ENCODE results near the gene RPL9.
"Not testable (repeated sequence)": the region's sequence is repeated elsewhere in the genome, so short reads cannot be mapped to it uniquely, and the experiment has no call there.

The RPL9 gene

GRCh38 chr4:39464886-39465501 is 6.3 kb upstream of the RPL9 start:
- no peak for DNase-seq

- not testable (repeated sequence) for DNase-seq
Observed at GRCh38 chr4:39458161-39458504, 589 bp downstream of the RPL9 start.

DNA sequence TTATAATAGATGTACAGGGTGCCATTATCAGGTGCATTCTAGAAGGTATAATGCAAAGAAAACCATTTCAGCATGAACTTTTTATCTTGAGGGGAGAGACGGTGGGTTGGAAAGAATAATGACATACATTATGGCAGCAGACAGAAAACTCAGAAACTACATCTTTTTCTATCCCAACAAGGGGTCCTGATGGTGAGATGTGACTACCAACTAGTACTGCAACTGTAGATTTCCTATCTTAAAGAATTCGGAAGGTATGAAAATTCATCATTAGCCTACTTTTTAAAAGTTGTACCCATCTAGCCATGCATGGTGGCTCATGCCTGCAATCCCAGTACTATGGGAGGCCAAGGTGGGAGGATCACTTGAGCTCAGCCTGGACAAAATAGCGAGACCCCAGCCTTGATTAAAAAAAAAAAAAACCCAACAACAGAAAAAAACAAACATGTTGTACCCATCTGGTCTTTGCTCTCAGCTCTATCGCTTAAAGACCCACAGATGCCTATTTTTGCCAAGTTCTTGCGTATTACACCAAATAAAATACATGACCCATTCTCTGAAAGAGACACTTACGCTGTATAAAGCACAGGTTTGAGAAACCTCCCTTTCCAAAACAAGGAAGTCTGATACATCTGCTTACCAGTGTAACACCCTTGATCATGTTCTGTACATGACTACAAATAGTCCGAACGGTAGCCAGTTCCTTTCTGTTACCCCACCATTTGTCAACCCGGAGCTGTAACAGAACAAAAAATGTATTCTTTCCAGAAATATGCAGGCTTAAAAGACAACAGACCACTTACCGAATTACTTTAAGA is 1.6 kb downstream of the RPL9 start:
- DNase-seq = no peak

DNA sequence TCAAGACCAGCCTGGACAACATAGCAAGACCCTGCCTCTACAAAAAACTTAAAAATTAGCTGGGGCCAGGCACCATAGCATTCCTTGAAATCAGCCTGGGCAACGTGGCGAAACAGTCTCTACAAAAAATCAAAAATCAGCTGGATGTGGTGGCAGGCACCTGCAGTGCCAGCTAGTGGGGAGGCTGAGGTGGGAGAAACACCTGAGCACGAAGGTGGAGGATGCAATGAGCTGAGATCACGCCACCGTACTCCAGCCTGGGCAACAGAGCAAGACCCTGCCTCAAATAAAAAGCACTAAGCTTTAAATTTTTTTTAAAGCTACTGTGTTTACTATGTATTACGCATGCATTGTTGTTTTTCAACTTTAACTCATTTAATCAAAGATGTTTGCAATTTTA is 3.2 kb downstream of the RPL9 start:
- DNase-seq = no peak

GRCh38 chr4:39453738-39454137 is 5.0 kb downstream of the RPL9 start:
- DNase-seq = no peak

GRCh38 chr4:39452860-39453587 is 5.7 kb downstream of the RPL9 start:
- DNase-seq = no peak

- DNase-seq = no peak
Observed at GRCh38 chr4:39452153-39452859, 6.4 kb downstream of the RPL9 start.

GRCh38 chr4:39451423-39452023 is 7.2 kb downstream of the RPL9 start:
- no peak for DNase-seq

GRCh38 chr4:39450618-39451017 is 8.1 kb downstream of the RPL9 start:
- no peak for DNase-seq

GRCh38 chr4:39446842-39447573 is 11.7 kb downstream of the RPL9 start:
- DNase-seq = no peak

- no peak for DNase-seq
Observed at GRCh38 chr4:39446483-39446841, 12.3 kb downstream of the RPL9 start.

GRCh38 chr4:39442998-39443397 is 15.7 kb downstream of the RPL9 start:
- DNase-seq = no peak

- no peak for DNase-seq
Observed at GRCh38 chr4:39441593-39441992, 17.1 kb downstream of the RPL9 start.

DNA sequence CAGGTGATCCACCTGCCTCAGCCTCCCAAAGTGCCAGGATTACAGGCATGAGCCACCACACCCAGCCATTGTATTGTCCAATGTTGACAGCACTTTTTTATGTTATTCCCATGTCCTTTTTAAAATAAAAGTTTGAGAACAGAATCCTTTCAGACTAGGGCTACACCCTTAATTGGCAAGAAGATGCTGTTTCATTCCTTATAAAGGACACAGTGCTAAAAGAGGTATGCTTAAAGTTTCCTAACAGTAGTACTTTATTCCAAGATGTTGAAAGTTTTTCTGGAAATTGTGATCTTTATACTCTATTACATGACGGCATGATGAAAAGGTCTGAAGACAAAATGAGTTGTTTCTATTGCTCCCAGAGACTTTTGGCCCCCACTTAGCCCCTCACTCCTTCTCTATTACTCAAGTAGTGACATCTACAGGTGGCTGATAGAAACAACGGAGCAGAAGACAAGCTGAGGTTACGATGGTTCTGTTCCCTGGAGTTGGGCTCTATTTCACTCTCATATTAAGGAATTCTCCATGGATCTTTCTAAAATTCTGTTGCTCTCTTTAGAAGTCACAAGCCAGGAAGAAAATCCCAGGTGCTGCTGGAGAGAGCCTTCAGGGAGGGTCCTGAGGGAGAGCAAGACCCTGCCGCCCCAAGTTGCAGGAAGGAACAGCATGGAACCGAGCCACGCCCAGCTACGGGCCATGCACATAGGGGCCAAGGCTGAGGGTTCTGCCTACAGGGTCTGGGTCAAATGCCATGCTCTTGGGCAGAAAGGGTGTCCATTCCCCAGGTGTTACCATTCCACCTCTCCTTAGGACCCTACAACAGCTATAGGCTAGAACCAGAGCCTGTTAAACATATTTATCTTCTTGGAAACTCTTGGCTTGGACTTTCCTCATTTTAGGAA is 22.8 kb downstream of the RPL9 start:
- no peak for DNase-seq

DNA sequence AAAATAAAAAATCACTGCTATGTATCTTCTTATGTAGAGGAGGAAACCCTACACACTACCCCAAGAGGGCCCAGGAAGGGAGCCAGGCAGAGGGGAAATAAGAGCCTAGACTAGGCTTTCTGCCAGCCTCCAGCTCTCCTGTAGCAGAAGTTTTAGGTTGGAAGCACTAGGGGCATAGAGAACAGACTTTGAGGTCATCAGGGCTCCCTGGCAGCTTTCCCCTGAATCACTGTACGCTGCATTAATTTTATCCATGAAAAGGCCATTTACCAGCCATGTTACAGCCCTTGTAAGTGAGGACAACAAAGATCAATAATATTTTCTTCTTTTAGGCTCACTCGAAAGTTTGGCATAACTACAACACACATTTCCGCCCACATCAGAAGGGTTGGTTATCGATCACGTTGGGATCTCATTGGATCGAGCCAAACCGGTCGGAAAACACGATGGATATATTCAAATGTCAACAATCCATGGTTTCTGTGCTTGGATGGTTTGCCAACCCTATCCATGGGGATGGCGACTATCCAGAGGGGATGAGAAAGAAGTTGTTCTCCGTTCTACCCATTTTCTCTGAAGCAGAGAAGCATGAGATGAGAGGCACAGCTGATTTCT is 24.7 kb downstream of the RPL9 start:
- no peak for DNase-seq

DNA sequence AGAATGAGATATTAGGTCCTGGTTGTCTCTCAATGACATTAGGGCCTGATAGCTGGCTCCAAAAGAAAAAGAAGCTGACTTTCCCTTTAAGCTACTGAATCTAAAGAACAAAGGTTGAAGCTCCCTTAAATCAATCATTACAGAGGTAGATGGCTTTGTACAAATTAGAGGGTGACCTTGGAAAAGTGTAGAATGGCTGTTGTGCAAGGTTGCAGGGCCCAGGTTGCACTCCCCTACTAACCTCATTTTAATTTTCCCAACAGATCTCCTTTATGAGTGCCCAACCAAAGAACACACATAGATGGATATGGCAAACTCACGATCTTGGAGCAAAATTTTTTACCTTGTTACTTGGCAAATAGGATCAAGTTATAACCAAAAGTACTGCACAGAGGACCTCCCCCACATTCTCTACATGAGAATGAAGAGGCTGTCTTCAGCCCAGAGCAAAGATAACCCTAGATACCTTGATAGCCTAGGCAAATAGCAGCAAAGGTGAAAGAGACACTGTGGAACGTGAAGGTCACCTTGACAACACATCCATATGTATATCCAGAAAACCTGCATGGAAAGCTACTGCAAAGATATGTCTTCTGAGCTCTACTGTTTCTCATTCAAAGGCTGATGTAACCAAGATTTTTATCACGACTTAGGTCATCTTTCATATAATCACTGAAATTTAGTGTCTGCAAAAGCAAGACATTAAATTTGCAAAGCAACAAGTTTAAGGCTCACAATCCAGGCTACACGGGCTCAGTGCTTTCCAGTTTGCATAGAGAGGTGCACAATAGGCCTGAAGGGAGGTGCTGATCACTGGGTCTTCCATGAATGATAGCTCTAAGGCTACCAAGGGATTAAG is 29.0 kb downstream of the RPL9 start:
- DNase-seq = no peak

- DNase-seq = no peak
Observed at GRCh38 chr4:39427520-39428114, 31.1 kb downstream of the RPL9 start.

- no peak for DNase-seq
Observed at GRCh38 chr4:39426728-39427127, 32.0 kb downstream of the RPL9 start.

GRCh38 chr4:39425297-39425696 is 33.4 kb downstream of the RPL9 start:
- not testable (repeated sequence) for DNase-seq

Data from NCI-H1092 (cell line).